Smooth muscle cell (in vitro differentiated cells): Measurements from ENCODE around the gene PTPRM. TPM values are rescaled to one million over a fixed set of nuclear protein-coding genes. Genes with fewer than 3 reads are reported as not detected.

Experiments used
- DNase-seq: peaks from one replicate; lab custom pipeline; 2025; ENCODE audit not compliant: unreplicated experiment; lab: John Stamatoyannopoulos, UW
- H2AFZ ChIP-seq: fragments of 200-600 bp; sonication (generic); 2 replicates; pipeline ENCODE4 v1.6.0; 2016; ENCODE audit warnings: antibody characterized with exemption, low read depth, mild to moderate bottlenecking
- H3F3A ChIP-seq: fragments of 200-600 bp; sonication (generic); 2 replicates; pipeline ENCODE4 v1.6.0; 2017; ENCODE audit warnings: antibody characterized with exemption, low read depth
- H3K27ac ChIP-seq: fragments of 200-600 bp; sonication (generic); 2 replicates; pipeline ENCODE4 v1.5.1; 2016; ENCODE audit warnings: low read depth, mild to moderate bottlenecking
- H3K27me3 ChIP-seq: fragments of 200-600 bp; sonication (generic); 2 replicates; pipeline ENCODE4 v1.6.1; 2016; ENCODE audit warnings: low read depth, mild to moderate bottlenecking
- H3K36me3 ChIP-seq: fragments of 200-600 bp; sonication (generic); 2 replicates; pipeline ENCODE4 v1.5.1; 2016; ENCODE audit warnings: low read depth
- H3K4me1 ChIP-seq: fragments of 200-600 bp; sonication (generic); 2 replicates; pipeline ENCODE4 v1.5.1; 2016; ENCODE audit warnings: low read depth
- H3K4me2 ChIP-seq: fragments of 200-600 bp; sonication (generic); 2 replicates; pipeline ENCODE4 v1.6.0; 2016; ENCODE audit warnings: mild to moderate bottlenecking
- H3K4me3 ChIP-seq: fragments of 200-600 bp; sonication (generic); 2 replicates; pipeline ENCODE4 v1.5.1; 2016; ENCODE audit warnings: mild to moderate bottlenecking
- H3K79me2 ChIP-seq: fragments of 200-600 bp; sonication (generic); 2 replicates; pipeline ENCODE4 v1.6.0; 2016; ENCODE audit warnings: low read depth, mild to moderate bottlenecking
- H3K9ac ChIP-seq: fragments of 200-600 bp; sonication (generic); 2 replicates; pipeline ENCODE4 v1.6.0; 2016; ENCODE audit warnings: low read depth
- H3K9me3 ChIP-seq: fragments of 200-600 bp; sonication (generic); replicated peaks from 2 replicates; pipeline ENCODE4 v1.5.1; 2016; ENCODE audit warnings: low read depth
- H4K20me1 ChIP-seq: fragments of 200-600 bp; sonication (generic); 2 replicates; pipeline ENCODE4 v1.6.0; 2016; ENCODE audit warnings: low read depth
- WGBS: methylation state at CpG from one replicate; pipeline ENCODE4 v1.1.7; 2016; ENCODE audit warnings: low lambda C conversion rate; 5-methylcytosine and 5-hydroxymethylcytosine counted together
- polyA plus RNA-seq: library from polyadenylated mRNA; unstranded; fragments of >200 nt; fragmentation: Nextera tagmentation; extraction: Ambion mirVana; gene quantifications from 2 replicates; pipeline ENCODE4 v1.2.1, GENCODE V29; 2016
- total RNA-seq: library from RNA; depleted of rRNA; stranded (reverse); fragments of >200 nt; gene quantifications from 2 replicates; pipeline ENCODE4 v1.2.3, GENCODE V29; 2014
- TF ChIP-seq, protein P1 (sequence below): fragments of 200-600 bp; sonication (generic); IDR thresholded peaks from 2 replicates; pipeline ENCODE4 v1.5.1; 2017; ENCODE audit warnings: borderline replicate concordance, mild to moderate bottlenecking, antibody characterized with exemption; ENCODE audit not compliant: insufficient read depth, poor library complexity, severe bottlenecking

The PTPRM gene
- total and polyA plus RNA-seq, 2 experiments from 2014 or later = 57.5 to 115 TPM

DNA sequence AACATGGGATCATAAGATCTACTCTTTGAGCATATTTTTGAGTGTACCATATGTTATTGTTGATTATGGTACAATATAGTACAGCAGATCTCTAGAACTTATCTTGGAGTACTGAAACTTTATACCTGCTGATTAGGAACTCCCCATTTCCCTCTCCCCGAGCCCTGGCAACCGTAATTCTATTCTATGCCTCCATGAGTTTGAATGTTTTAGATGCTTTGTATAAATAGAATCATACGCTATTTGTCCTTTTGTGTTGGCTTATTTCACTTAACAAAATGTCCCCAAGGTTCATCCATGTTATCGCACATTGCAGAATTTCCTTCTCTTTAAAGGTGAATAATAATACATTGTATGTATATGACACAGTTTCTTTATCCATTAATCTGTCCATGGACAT, 117.2 kb downstream of the PTPRM start:
- Histone ChIP-seq H3K9ac (no peak overlapping the region), H3K36me3 (no peaks in the 10 kb centered on the region), H2AFZ (no peak overlapping the region), H3F3A (no peaks in the 10 kb centered on the region), H3K27ac (no peak overlapping the region), H3K4me1 (no peaks in the 10 kb centered on the region), H3K9me3 (no peaks in the 10 kb centered on the region), H3K79me2 (peaks cover 52% of the 10 kb centered on the region), H3K4me2 (no peak overlapping the region), H3K4me3 (no peak overlapping the region), H4K20me1 (peaks cover 94% of the 10 kb centered on the region), H3K27me3 (no peaks in the 10 kb centered on the region)
- 99% methylated on average over 4 of the region's 4 CpGs for WGBS
- no peak for DNase-seq
- TF ChIP-seq, protein P1, sequence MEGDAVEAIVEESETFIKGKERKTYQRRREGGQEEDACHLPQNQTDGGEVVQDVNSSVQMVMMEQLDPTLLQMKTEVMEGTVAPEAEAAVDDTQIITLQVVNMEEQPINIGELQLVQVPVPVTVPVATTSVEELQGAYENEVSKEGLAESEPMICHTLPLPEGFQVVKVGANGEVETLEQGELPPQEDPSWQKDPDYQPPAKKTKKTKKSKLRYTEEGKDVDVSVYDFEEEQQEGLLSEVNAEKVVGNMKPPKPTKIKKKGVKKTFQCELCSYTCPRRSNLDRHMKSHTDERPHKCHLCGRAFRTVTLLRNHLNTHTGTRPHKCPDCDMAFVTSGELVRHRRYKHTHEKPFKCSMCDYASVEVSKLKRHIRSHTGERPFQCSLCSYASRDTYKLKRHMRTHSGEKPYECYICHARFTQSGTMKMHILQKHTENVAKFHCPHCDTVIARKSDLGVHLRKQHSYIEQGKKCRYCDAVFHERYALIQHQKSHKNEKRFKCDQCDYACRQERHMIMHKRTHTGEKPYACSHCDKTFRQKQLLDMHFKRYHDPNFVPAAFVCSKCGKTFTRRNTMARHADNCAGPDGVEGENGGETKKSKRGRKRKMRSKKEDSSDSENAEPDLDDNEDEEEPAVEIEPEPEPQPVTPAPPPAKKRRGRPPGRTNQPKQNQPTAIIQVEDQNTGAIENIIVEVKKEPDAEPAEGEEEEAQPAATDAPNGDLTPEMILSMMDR = no peak

DNA sequence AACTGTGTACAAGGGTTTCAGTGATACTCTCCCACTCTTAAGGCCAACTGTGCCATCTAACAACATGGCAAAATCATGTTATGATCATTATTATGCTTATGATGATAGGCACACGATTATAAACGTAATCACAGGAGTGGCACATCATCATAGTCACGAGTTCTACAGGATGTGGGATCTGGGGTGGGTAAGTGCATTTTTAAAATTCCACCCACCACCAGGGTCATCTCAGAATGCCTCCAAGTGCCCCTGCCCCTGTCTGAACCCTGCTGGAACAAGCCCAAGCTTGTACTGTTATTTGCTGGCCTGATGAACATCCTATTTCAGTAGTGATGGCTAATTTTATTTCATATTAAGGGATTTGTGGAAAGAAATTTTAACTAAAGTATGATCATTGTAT, 117.8 kb downstream of the PTPRM start:
- Histone ChIP-seq H3K4me1 (no peaks in the 10 kb centered on the region), H3F3A (no peaks in the 10 kb centered on the region), H3K9me3 (no peaks in the 10 kb centered on the region), H3K9ac (no peak overlapping the region), H3K27ac (no peak overlapping the region), H3K79me2 (peaks cover 50% of the 10 kb centered on the region), H3K4me3 (no peak overlapping the region), H4K20me1 (peaks cover 93% of the 10 kb centered on the region), H3K36me3 (no peaks in the 10 kb centered on the region), H3K4me2 (no peak overlapping the region), H2AFZ (no peak overlapping the region), H3K27me3 (no peaks in the 10 kb centered on the region)
- TF ChIP-seq, protein P1 = no peak
- 75% methylated on average over 3 of the region's 3 CpGs for WGBS
- DNase-seq = no peak

DNA sequence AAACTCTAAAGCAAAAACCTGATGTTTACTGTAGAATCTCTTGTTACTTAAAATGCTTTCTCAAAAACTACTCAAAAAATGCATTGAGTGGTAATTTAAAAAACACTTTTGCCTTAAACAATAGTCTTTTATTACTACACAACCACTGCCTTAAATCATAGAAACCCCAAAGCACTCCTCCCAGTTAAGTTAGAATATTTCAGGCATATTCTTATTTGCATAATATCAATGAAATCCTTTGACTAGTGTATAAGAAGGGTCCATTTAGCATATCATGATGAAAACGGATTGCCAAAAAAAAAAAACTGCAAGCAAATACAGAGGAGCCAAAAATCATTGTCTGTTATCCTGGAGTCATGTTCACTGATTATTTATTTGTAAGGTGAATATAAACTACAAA, 119.2 kb downstream of the PTPRM start:
- H3K36me3 ChIP-seq = no peaks in the 10 kb centered on the region
- no peak overlapping the region for H2AFZ ChIP-seq
- 93% methylated on average over 1 of the region's 1 CpG for WGBS
- H3K79me2 ChIP-seq = peaks cover 50% of the 10 kb centered on the region
- H3K4me3 ChIP-seq = no peak overlapping the region
- peaks cover 93% of the 10 kb centered on the region for H4K20me1 ChIP-seq
- no peaks in the 10 kb centered on the region for H3F3A ChIP-seq
- no peak overlapping the region for H3K4me2 ChIP-seq
- no peaks in the 10 kb centered on the region for H3K27me3 ChIP-seq
- no peak overlapping the region for H3K27ac ChIP-seq
- no peak for DNase-seq
- TF ChIP-seq, protein P1 = no peak
- H3K9me3 ChIP-seq = no peaks in the 10 kb centered on the region
- H3K9ac ChIP-seq = no peak overlapping the region
- H3K4me1 ChIP-seq = no peaks in the 10 kb centered on the region

DNA sequence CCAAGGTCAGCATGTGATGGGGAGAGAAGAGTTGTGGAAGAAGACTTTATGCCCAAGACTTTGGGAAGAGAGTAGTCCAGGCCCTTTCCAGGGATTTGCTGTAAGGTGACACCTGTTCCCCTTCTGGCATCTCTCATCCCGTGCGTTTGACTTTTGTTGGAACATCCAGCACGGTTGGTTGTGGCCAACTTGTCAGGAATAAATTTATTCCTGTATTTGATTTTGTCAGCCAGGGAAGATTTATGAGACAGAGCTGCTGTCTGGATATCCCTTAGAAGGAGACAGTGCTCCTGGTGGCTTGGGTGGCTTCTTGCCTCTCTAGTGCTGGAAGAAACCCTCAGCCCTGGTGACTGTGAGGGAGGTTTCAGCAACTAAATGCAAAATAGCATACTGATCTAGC, 121.5 kb downstream of the PTPRM start:
- peaks cover 88% of the 10 kb centered on the region for H4K20me1 ChIP-seq
- no peak overlapping the region for H2AFZ ChIP-seq
- peaks cover 49% of the 10 kb centered on the region for H3K79me2 ChIP-seq
- DNase-seq = no peak
- 100% methylated on average over 3 of the region's 3 CpGs for WGBS
- no peak overlapping the region for H3K9ac ChIP-seq
- H3K4me3 ChIP-seq = no peak overlapping the region
- H3K27ac ChIP-seq = no peak overlapping the region
- no peaks in the 10 kb centered on the region for H3F3A ChIP-seq
- TF ChIP-seq, protein P1 = no peak
- H3K4me1 ChIP-seq = no peaks in the 10 kb centered on the region
- H3K36me3 ChIP-seq = no peaks in the 10 kb centered on the region
- no peaks in the 10 kb centered on the region for H3K9me3 ChIP-seq
- no peaks in the 10 kb centered on the region for H3K27me3 ChIP-seq
- H3K4me2 ChIP-seq = no peak overlapping the region
